CD4-positive, alpha-beta T cell (primary cell): Measurements from ENCODE around the gene PACSIN1. TPM values are rescaled to one million over a fixed set of nuclear protein-coding genes. Genes with fewer than 3 reads are reported as not detected.
A peak's percentile ranks its signal among the peaks of the same experiment; 100 is the strongest.

ENCODE experiments used
- ATAC-seq: fragments of 200-7000 bp; cut with Tn5 transposase; one replicate; pipeline ENCODE4 v1.10.0; 2022; ENCODE audit warnings: mild to moderate bottlenecking; ENCODE audit not compliant: poor library complexity
- CTCF ChIA-PET: fragments of 350-600 bp; sonication (Branson Sonifier 250); formaldehyde crosslinking; loops from one replicate; lab custom pipeline; 2021; ENCODE audit warnings: antibody characterized with exemption, inconsistent platforms; lab: Charles Lee
- POLR2A ChIA-PET: fragments of 350-600 bp; sonication (Branson Sonifier 250); formaldehyde crosslinking; loops from one replicate; lab custom pipeline; 2021; ENCODE audit warnings: antibody characterized with exemption, inconsistent platforms; lab: Charles Lee
- DNase-seq, 14 experiments: peaks; one replicate each; pipeline ENCODE4 v3.0.0-alpha.2; 2013 to 2020; ENCODE audit warnings: mixed read lengths in 2 of 14
- H3K27ac ChIP-seq, 2 donors: one replicate each; pipeline versions ENCODE4 v1.5.1 to v1.7.0; 2013; ENCODE audit warnings: low read length in 2 of 2, low read depth in 1 of 2, mild to moderate bottlenecking in 1 of 2
- H3K27me3 ChIP-seq, 2 experiments: 1 replicate in 1 of 2; 2 replicates in 1 of 2; pipeline versions ENCODE4 v1.6.1 to v1.7.0; 2013; ENCODE audit warnings: low read length in 2 of 2, control low read depth in 1 of 2, mild to moderate bottlenecking in 1 of 2, moderate library complexity in 1 of 2; ENCODE audit not compliant: insufficient read depth in 2 of 2, control insufficient read depth in 1 of 2
- H3K36me3 ChIP-seq: one replicate; pipeline ENCODE4 v1.6.1; 2013; ENCODE audit warnings: low read length, control low read depth; ENCODE audit not compliant: insufficient read depth
- H3K4me1 ChIP-seq: one replicate; pipeline ENCODE4 v1.6.1; 2013; ENCODE audit warnings: low read length, control low read depth; ENCODE audit not compliant: insufficient read depth
- H3K4me3 ChIP-seq: one replicate; pipeline ENCODE4 v1.5.1; 2013; ENCODE audit warnings: mild to moderate bottlenecking, low read length, moderate library complexity
- H3K9me3 ChIP-seq, 2 experiments: 1 replicate in 1 of 2; 2 replicates in 1 of 2; pipeline versions ENCODE4 v1.6.1 to v1.7.0; 2013; ENCODE audit warnings: low read length in 2 of 2, mild to moderate bottlenecking in 2 of 2, control low read depth in 1 of 2, moderate library complexity in 1 of 2; ENCODE audit not compliant: control insufficient read depth in 1 of 2, insufficient read depth in 1 of 2
- H3K27ac Mint-ChIP-seq: one replicate; pipeline ENCODE4 v1.8.0; 2020; ENCODE audit warnings: mixed read lengths
- H3K27me3 Mint-ChIP-seq: one replicate; pipeline ENCODE4 v1.8.0; 2021; ENCODE audit warnings: mixed read lengths
- H3K36me3 Mint-ChIP-seq: one replicate; pipeline ENCODE4 v1.8.0; 2021; ENCODE audit warnings: low read depth, mixed read lengths
- H3K4me1 Mint-ChIP-seq: one replicate; pipeline ENCODE4 v1.8.0; 2021; ENCODE audit warnings: low read depth, mixed read lengths
- H3K4me3 Mint-ChIP-seq: one replicate; pipeline ENCODE4 v1.8.0; 2020; ENCODE audit warnings: mild to moderate bottlenecking, mixed read lengths
- H3K9me3 Mint-ChIP-seq: one replicate; pipeline ENCODE4 v1.8.0; 2020; ENCODE audit warnings: mixed read lengths
- intact Hi-C, 2 experiments: fragments of 100-400 bp; cut with DNase I in 1 of 2; cut with micrococcal nuclease in 1 of 2; formaldehyde crosslinking; loops; one replicate each; pipeline versions ENCODE4 v1.15.1 to v1.9.0; 2023 to 2025; cut with DNase I, micrococcal nuclease
- total RNA-seq, 174 experiments: library from RNA in 2 of 174; stranded (reverse) in 2 of 174; gene quantifications; one replicate each; pipeline ENCODE4 v1.2.3 and lab custom pipeline; 2021 to 2026
- TF ChIP-seq, protein P1 (sequence below): fragments of 200-600 bp; IDR thresholded peaks from one replicate; pipeline ENCODE4 v1.8.0; 2022; ENCODE audit warnings: antibody characterized with exemption, mild to moderate bottlenecking

The PACSIN1 gene
- total RNA-seq, 2 experiments from 2014 or later, result 1.3 to 1.4 TPM

DNA sequence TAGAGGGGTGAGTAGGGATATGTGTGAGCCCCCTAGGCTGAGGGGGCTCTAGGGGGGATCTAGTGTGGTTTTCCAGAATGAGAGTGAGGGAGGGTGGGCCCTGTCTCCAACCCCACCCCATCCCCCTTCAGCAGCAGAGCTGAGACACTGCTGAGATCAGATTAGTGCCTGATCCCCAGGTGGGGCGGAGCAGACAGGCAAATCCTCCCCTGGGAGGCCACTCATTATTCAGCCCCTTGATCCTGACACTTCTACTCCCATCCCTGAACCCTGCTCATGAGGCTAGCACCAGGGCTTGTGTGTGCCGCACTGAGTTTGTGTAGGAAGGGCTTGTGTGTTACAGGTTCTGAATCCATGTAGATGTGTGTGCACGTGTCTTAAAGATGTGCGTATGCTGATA lies 47.8 kb downstream of the PACSIN1 start:
- ChIA-PET CTCF (no interaction called here), POLR2A (no interaction called here)
- Mint-ChIP-seq H3K4me1 (no peaks in the 10 kb centered on the region), H3K9me3 (peaks cover 5% of the 10 kb centered on the region), H3K27me3 (peaks cover 6% of the 10 kb centered on the region), H3K4me3 (no peak overlapping the region), H3K27ac (no peak overlapping the region), H3K36me3 (no peaks in the 10 kb centered on the region)
- H3K27me3 ChIP-seq, result peaks cover 0 to 2% of the 10 kb centered on the region in 2 experiments
- H3K4me3 ChIP-seq, result no peak overlapping the region
- no peaks in the 10 kb centered on the region for H3K4me1 ChIP-seq
- TF ChIP-seq, protein P1, sequence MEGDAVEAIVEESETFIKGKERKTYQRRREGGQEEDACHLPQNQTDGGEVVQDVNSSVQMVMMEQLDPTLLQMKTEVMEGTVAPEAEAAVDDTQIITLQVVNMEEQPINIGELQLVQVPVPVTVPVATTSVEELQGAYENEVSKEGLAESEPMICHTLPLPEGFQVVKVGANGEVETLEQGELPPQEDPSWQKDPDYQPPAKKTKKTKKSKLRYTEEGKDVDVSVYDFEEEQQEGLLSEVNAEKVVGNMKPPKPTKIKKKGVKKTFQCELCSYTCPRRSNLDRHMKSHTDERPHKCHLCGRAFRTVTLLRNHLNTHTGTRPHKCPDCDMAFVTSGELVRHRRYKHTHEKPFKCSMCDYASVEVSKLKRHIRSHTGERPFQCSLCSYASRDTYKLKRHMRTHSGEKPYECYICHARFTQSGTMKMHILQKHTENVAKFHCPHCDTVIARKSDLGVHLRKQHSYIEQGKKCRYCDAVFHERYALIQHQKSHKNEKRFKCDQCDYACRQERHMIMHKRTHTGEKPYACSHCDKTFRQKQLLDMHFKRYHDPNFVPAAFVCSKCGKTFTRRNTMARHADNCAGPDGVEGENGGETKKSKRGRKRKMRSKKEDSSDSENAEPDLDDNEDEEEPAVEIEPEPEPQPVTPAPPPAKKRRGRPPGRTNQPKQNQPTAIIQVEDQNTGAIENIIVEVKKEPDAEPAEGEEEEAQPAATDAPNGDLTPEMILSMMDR, result no peak
- intact Hi-C loops, result no loop called here
- ATAC-seq (no peak), DNase-seq (no peak)
- no peaks in the 10 kb centered on the region for H3K9me3 ChIP-seq
- no peak overlapping the region for H3K27ac ChIP-seq
- no peaks in the 10 kb centered on the region for H3K36me3 ChIP-seq

DNA sequence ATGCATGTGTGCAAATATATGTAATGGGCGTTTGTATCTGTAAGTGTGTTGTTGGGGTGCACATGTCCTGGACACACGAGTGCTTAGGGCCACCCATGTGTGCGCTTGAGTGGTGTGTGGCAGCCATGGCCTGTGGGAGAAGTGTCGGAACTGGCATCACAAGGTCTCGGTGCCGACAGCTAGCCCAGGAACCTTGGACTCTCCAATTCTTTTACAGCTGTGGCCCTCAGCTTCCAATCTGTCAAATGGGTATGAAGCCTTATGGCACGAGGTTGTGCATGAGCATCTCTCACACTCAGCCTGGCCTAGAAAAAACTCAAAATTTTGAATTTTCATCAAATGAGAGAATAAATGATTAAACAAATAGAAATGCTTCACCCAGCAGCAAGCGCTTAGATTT lies 48.2 kb downstream of the PACSIN1 start:
- Mint-ChIP-seq H3K4me3 (no peak overlapping the region), H3K27ac (no peak overlapping the region), H3K27me3 (peaks cover 6% of the 10 kb centered on the region), H3K4me1 (no peaks in the 10 kb centered on the region), H3K36me3 (no peaks in the 10 kb centered on the region), H3K9me3 (peaks cover 5% of the 10 kb centered on the region)
- intact Hi-C loops, result no loop called here
- CTCF ChIA-PET, result no interaction called here
- no peak for ATAC-seq
- Histone ChIP-seq H3K9me3 (no peaks in the 10 kb centered on the region), H3K4me1 (no peaks in the 10 kb centered on the region), H3K36me3 (no peaks in the 10 kb centered on the region), H3K27me3 (peaks cover 0 to 2% of the 10 kb centered on the region in 2 experiments), H3K4me3 (no peak overlapping the region), H3K27ac (no peak overlapping the region)
- TF ChIP-seq, protein P1, result no peak
- POLR2A ChIA-PET, result no interaction called here
- no peak for DNase-seq

DNA sequence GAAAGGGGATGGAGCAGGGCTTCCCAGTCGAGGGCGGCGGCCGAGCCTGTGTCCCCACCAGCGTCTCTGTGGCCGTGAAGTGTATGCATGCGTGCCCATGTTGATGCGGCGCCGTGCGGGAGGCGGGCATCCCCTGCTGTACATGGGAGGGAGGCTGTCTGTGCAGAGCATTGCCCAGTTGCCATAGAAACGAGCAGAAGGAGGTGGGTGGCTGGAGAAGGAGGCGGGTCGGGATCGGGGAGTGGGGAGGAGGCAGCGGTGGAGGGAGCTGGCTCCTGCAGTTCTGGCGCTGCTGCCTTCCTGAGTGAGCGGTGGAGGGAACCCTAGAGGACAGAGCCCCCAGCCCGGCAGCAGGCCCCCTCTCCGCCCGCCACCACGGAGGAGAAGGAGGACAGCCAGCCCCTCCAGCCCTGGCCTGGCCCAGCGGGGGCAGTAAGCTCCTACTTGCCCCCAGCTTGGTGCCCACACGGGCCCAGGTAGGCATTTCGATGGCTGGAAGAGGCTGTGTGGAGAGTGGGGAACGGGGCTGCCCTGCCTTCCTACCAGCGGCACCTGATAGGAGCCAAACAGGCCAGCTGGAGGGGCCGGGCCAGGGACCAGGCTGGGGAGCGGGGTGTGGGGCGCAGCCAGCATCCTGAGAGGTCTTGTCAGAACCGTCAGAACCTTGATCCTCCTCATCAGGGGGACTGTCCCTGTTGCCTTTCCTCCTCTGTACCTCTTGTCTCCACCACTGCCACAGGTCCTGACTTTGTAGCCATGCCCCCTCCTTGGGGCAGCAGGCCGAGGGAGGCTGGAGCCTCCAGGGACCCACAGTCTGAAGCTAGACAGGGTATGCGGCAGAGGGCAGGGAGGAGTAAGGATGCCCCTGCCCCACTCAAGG lies 49.0 kb downstream of the PACSIN1 start:
- intact Hi-C loops, result no loop called here
- peaks cover 6% of the 10 kb centered on the region for H3K27me3 Mint-ChIP-seq
- DNase-seq, result peak in 1 of 14 experiments; percentile 7

More for the DNA sequence above, 49.0 kb downstream of the PACSIN1 start:
- Histone ChIP-seq H3K27ac (no peak overlapping the region), H3K4me1 (no peaks in the 10 kb centered on the region), H3K36me3 (no peaks in the 10 kb centered on the region), H3K4me3 (no peak overlapping the region), H3K9me3 (no peaks in the 10 kb centered on the region), H3K27me3 (peaks cover 0 to 2% of the 10 kb centered on the region in 2 experiments)
- H3K9me3 Mint-ChIP-seq, result peaks cover 5% of the 10 kb centered on the region
- no peaks in the 10 kb centered on the region for H3K4me1 Mint-ChIP-seq
- TF ChIP-seq, protein P1, result no peak
- H3K27ac Mint-ChIP-seq, result no peak overlapping the region
- H3K4me3 Mint-ChIP-seq, result no peak overlapping the region
- no peak for ATAC-seq
- ChIA-PET POLR2A (no interaction called here), CTCF (no interaction called here)
- H3K36me3 Mint-ChIP-seq, result no peaks in the 10 kb centered on the region
